Measurements from ENCODE around the gene ASPA.

The ASPA gene

GRCh38 chr17:3505008-3505407 lies 29.2 kb downstream of the ASPA start:
- POLR2A ChIA-PET: interaction anchor here (0.9 kb wide), 1 partner anchor 29 kb away, joined by 3 read pairs; the partner anchor contains the start of gene ASPA
- Histone ChIP-seq H3K27ac (ENCODE audit: insufficient read depth in 1 of 2, low read depth in 1 of 2, low read length in 2 of 2, poor library complexity in 1 of 2, severe bottlenecking in 2 of 2) (no peak overlapping the region), H3K27me3 (replicated peaks in 2 of 5; ENCODE audit: control insufficient read depth in 4 of 5, insufficient read depth in 5 of 5, low read length in 4 of 5) (no peaks in the 10 kb centered on the region), H3K36me3 (ENCODE audit: control insufficient read depth in 4 of 4, insufficient read depth in 4 of 4, low read length in 3 of 4) (no peaks in the 10 kb centered on the region), H3K4me3 (ENCODE audit: control insufficient read depth in 1 of 7, extremely low read depth in 1 of 7, insufficient read depth in 4 of 7, low read depth in 2 of 7, low read length in 6 of 7) (no peak overlapping the region), H3K4me1 (ENCODE audit: control extremely low read depth in 1 of 4, control insufficient read depth in 4 of 4, insufficient read depth in 4 of 4, low read length in 3 of 4) (no peaks in the 10 kb centered on the region), H3K9me3 (ENCODE audit: control extremely low read depth in 1 of 5, control insufficient read depth in 4 of 5, insufficient read depth in 2 of 5, low read depth in 1 of 5, low read length in 4 of 5) (peaks cover 0 to 5% (median 0%) of the 10 kb centered on the region in 5 experiments)
- DNase-seq: no peak
- WGBS (ENCODE audit: insufficient coverage): 96% methylated on average over 7 of the region's 7 CpGs
- CTCF ChIA-PET: no interaction called here

DNA sequence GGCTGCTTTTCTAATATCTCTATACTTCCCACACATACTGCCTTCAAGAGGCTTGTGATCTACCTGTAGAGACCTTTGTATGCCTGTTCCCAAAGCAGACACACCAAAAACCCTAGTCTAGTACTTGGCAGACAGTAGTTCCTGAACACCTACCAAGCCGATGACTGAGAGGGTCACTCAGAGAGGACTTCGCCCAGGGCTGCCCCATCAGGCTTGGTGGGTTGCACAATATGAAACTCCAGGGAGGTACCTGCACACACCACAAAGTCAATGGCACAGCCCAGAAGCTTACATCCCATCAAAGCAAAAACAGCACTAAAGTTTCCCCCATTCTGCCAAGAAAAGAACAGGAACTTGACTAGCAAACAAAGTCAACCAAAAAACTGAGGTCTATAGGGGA lies 30.3 kb downstream of the ASPA start:
- peaks cover 0 to 3% (median 0%) of the 10 kb centered on the region in 5 experiments for H3K9me3 ChIP-seq (ENCODE audit: control extremely low read depth in 1 of 5, control insufficient read depth in 4 of 5, insufficient read depth in 2 of 5, low read depth in 1 of 5, low read length in 4 of 5)
- H3K4me3 ChIP-seq (ENCODE audit: control insufficient read depth in 1 of 7, extremely low read depth in 1 of 7, insufficient read depth in 4 of 7, low read depth in 2 of 7, low read length in 6 of 7): no peak overlapping the region
- peaks cover 0 to 2% (median 0%) of the 10 kb centered on the region in 5 experiments for H3K27me3 ChIP-seq (replicated peaks in 2 of 5; ENCODE audit: control insufficient read depth in 4 of 5, insufficient read depth in 5 of 5, low read length in 4 of 5)
- H3K27ac ChIP-seq (ENCODE audit: insufficient read depth in 1 of 2, low read depth in 1 of 2, low read length in 2 of 2, poor library complexity in 1 of 2, severe bottlenecking in 2 of 2): no peak overlapping the region
- no peak for DNase-seq
- ChIA-PET CTCF (no interaction called here), POLR2A (no interaction called here)
- WGBS (ENCODE audit: insufficient coverage): 90% methylated on average over 2 of the region's 2 CpGs
- H3K4me1 ChIP-seq (ENCODE audit: control extremely low read depth in 1 of 4, control insufficient read depth in 4 of 4, insufficient read depth in 4 of 4, low read length in 3 of 4): no peaks in the 10 kb centered on the region
- no peaks in the 10 kb centered on the region for H3K36me3 ChIP-seq (ENCODE audit: control insufficient read depth in 4 of 4, insufficient read depth in 4 of 4, low read length in 3 of 4)

- Histone ChIP-seq H3K27ac (ENCODE audit: insufficient read depth in 1 of 2, low read depth in 1 of 2, low read length in 2 of 2, poor library complexity in 1 of 2, severe bottlenecking in 2 of 2) (no peak overlapping the region), H3K4me3 (ENCODE audit: control insufficient read depth in 1 of 7, extremely low read depth in 1 of 7, insufficient read depth in 4 of 7, low read depth in 2 of 7, low read length in 6 of 7) (no peak overlapping the region), H3K36me3 (ENCODE audit: control insufficient read depth in 4 of 4, insufficient read depth in 4 of 4, low read length in 3 of 4) (no peaks in the 10 kb centered on the region), H3K27me3 (replicated peaks in 2 of 5; ENCODE audit: control insufficient read depth in 4 of 5, insufficient read depth in 5 of 5, low read length in 4 of 5) (peaks cover 0 to 2% (median 0%) of the 10 kb centered on the region in 5 experiments), H3K9me3 (ENCODE audit: control extremely low read depth in 1 of 5, control insufficient read depth in 4 of 5, insufficient read depth in 2 of 5, low read depth in 1 of 5, low read length in 4 of 5) (no peaks in the 10 kb centered on the region), H3K4me1 (ENCODE audit: control extremely low read depth in 1 of 4, control insufficient read depth in 4 of 4, insufficient read depth in 4 of 4, low read length in 3 of 4) (no peaks in the 10 kb centered on the region)
- DNase-seq: no peak
- no CpG with 5 or more reads among the region's 1 CpG for WGBS (ENCODE audit: insufficient coverage)
- ChIA-PET CTCF (no interaction called here), POLR2A (no interaction called here)
These were observed 31.3 kb downstream of the ASPA start for GRCh38 chr17:3507071-3507470.

DNA sequence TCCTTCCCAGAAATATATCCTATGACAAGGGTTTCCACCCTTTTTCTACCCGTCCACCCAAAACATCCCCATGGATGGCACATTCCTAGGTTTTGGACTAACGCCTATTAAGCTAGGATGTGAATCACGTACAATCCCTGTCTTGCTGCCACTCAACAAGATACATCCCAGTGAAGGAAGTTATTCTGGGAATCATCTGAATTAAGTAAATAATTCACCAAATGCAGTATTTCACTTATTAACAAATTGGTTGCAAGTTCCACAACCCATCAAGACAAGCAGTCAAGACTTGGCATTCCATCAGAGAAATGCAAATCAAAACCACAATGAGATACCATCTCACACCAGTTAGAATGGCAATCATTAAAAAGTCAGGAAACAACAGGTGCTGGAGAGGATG lies 32.1 kb downstream of the ASPA start:
- POLR2A ChIA-PET: no interaction called here
- Histone ChIP-seq H3K9me3 (ENCODE audit: control extremely low read depth in 1 of 5, control insufficient read depth in 4 of 5, insufficient read depth in 2 of 5, low read depth in 1 of 5, low read length in 4 of 5) (no peaks in the 10 kb centered on the region), H3K4me3 (ENCODE audit: control insufficient read depth in 1 of 7, extremely low read depth in 1 of 7, insufficient read depth in 4 of 7, low read depth in 2 of 7, low read length in 6 of 7) (no peak overlapping the region), H3K27ac (ENCODE audit: insufficient read depth in 1 of 2, low read depth in 1 of 2, low read length in 2 of 2, poor library complexity in 1 of 2, severe bottlenecking in 2 of 2) (no peak overlapping the region), H3K27me3 (replicated peaks in 2 of 5; ENCODE audit: control insufficient read depth in 4 of 5, insufficient read depth in 5 of 5, low read length in 4 of 5) (peaks cover 0 to 2% (median 0%) of the 10 kb centered on the region in 5 experiments), H3K4me1 (ENCODE audit: control extremely low read depth in 1 of 4, control insufficient read depth in 4 of 4, insufficient read depth in 4 of 4, low read length in 3 of 4) (no peaks in the 10 kb centered on the region), H3K36me3 (ENCODE audit: control insufficient read depth in 4 of 4, insufficient read depth in 4 of 4, low read length in 3 of 4) (no peaks in the 10 kb centered on the region)
- 100% methylated on average over 1 of the region's 3 CpGs for WGBS (ENCODE audit: insufficient coverage)
- CTCF ChIA-PET: no interaction called here
- no peak for DNase-seq

GRCh38 chr17:3510090-3510489 lies 34.3 kb downstream of the ASPA start:
- Histone ChIP-seq H3K4me3 (ENCODE audit: control insufficient read depth in 1 of 7, extremely low read depth in 1 of 7, insufficient read depth in 4 of 7, low read depth in 2 of 7, low read length in 6 of 7) (no peak overlapping the region), H3K4me1 (ENCODE audit: control extremely low read depth in 1 of 4, control insufficient read depth in 4 of 4, insufficient read depth in 4 of 4, low read length in 3 of 4) (no peaks in the 10 kb centered on the region), H3K9me3 (ENCODE audit: control extremely low read depth in 1 of 5, control insufficient read depth in 4 of 5, insufficient read depth in 2 of 5, low read depth in 1 of 5, low read length in 4 of 5) (no peaks in the 10 kb centered on the region), H3K36me3 (ENCODE audit: control insufficient read depth in 4 of 4, insufficient read depth in 4 of 4, low read length in 3 of 4) (no peaks in the 10 kb centered on the region), H3K27ac (ENCODE audit: insufficient read depth in 1 of 2, low read depth in 1 of 2, low read length in 2 of 2, poor library complexity in 1 of 2, severe bottlenecking in 2 of 2) (no peak overlapping the region), H3K27me3 (replicated peaks in 2 of 5; ENCODE audit: control insufficient read depth in 4 of 5, insufficient read depth in 5 of 5, low read length in 4 of 5) (peaks cover 0 to 3% (median 0%) of the 10 kb centered on the region in 5 experiments)
- no peak for DNase-seq
- CTCF ChIA-PET: no interaction called here
- POLR2A ChIA-PET: no interaction called here
- WGBS (ENCODE audit: insufficient coverage): 77% methylated on average over 5 of the region's 7 CpGs

DNA sequence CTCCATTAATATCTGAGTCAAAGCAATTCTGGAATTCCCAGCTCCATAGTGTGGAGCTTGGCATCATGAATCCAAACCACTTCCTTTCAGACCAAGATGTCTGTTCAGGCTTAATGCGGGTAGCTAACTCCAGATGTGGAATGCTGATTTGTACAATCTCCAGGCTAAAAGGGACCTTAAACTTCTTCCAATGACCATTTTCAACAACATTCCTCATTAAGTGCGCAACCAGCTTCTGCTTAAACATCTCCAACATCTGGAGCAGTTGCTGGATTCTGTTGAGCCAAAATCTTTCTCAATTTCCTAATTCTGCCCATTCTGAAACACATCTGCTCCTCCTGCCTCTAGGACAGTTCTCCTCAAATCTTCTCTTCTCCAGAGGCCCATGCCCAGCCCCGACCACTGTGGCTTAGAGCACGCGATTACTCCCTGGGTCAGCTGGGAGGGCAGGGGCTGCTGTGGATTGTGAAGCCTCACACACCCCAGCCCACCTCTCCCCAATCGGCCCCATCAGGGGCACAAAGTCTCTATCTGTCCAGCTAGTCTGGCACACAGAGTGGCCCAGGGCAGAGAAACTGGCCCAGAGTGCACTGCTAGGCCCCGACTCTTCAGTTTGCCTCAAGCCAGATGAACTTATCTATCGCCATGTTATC lies 36.2 kb downstream of the ASPA start:
- no peak overlapping the region for H3K27ac ChIP-seq (ENCODE audit: insufficient read depth in 1 of 2, low read depth in 1 of 2, low read length in 2 of 2, poor library complexity in 1 of 2, severe bottlenecking in 2 of 2)
- peaks cover 0 to 3% (median 0%) of the 10 kb centered on the region in 5 experiments for H3K27me3 ChIP-seq (replicated peaks in 2 of 5; ENCODE audit: control insufficient read depth in 4 of 5, insufficient read depth in 5 of 5, low read length in 4 of 5)
- H3K4me3 ChIP-seq (ENCODE audit: control insufficient read depth in 1 of 7, extremely low read depth in 1 of 7, insufficient read depth in 4 of 7, low read depth in 2 of 7, low read length in 6 of 7): no peak overlapping the region
- 97% methylated on average over 6 of the region's 8 CpGs for WGBS (ENCODE audit: insufficient coverage)
- POLR2A ChIA-PET: no interaction called here
- H3K4me1 ChIP-seq (ENCODE audit: control extremely low read depth in 1 of 4, control insufficient read depth in 4 of 4, insufficient read depth in 4 of 4, low read length in 3 of 4): peaks cover 0 to 4% (median 2%) of the 10 kb centered on the region in 4 experiments
- no peaks in the 10 kb centered on the region for H3K9me3 ChIP-seq (ENCODE audit: control extremely low read depth in 1 of 5, control insufficient read depth in 4 of 5, insufficient read depth in 2 of 5, low read depth in 1 of 5, low read length in 4 of 5)
- no peak for DNase-seq
- no peaks in the 10 kb centered on the region for H3K36me3 ChIP-seq (ENCODE audit: control insufficient read depth in 4 of 4, insufficient read depth in 4 of 4, low read length in 3 of 4)
- CTCF ChIA-PET: no interaction called here

- WGBS (ENCODE audit: insufficient coverage): 94% methylated on average over 13 of the region's 20 CpGs
- ChIA-PET CTCF (no interaction called here), POLR2A (no interaction called here)
- DNase-seq: no peak
- Histone ChIP-seq H3K9me3 (ENCODE audit: control extremely low read depth in 1 of 5, control insufficient read depth in 4 of 5, insufficient read depth in 2 of 5, low read depth in 1 of 5, low read length in 4 of 5) (no peaks in the 10 kb centered on the region), H3K27me3 (replicated peaks in 2 of 5; ENCODE audit: control insufficient read depth in 4 of 5, insufficient read depth in 5 of 5, low read length in 4 of 5) (peaks cover 0 to 3% (median 0%) of the 10 kb centered on the region in 5 experiments), H3K27ac (ENCODE audit: insufficient read depth in 1 of 2, low read depth in 1 of 2, low read length in 2 of 2, poor library complexity in 1 of 2, severe bottlenecking in 2 of 2) (no peak overlapping the region), H3K4me3 (ENCODE audit: control insufficient read depth in 1 of 7, extremely low read depth in 1 of 7, insufficient read depth in 4 of 7, low read depth in 2 of 7, low read length in 6 of 7) (no peak overlapping the region), H3K4me1 (ENCODE audit: control extremely low read depth in 1 of 4, control insufficient read depth in 4 of 4, insufficient read depth in 4 of 4, low read length in 3 of 4) (peaks cover 0 to 4% (median 2%) of the 10 kb centered on the region in 4 experiments), H3K36me3 (ENCODE audit: control insufficient read depth in 4 of 4, insufficient read depth in 4 of 4, low read length in 3 of 4) (no peaks in the 10 kb centered on the region)
These were observed 36.8 kb downstream of the ASPA start for GRCh38 chr17:3512505-3513171.
